BE2C (cell line): Measurements from ENCODE around the gene N4BP2.

Experiments
- DNase-seq: peaks from one replicate; pipeline ENCODE4 v3.0.0-alpha.2; 2020
- H3K27me3 ChIP-seq: fragments of 250-450 bp; sonication (Bioruptor Pico); 2 replicates; pipeline ENCODE4 v1.5.1; 2020; ENCODE audit warnings: mild to moderate bottlenecking
- H3K36me3 ChIP-seq: fragments of 250-450 bp; sonication (Bioruptor Pico); 2 replicates; pipeline ENCODE4 v1.5.1; 2020; ENCODE audit warnings: mild to moderate bottlenecking
- H3K4me1 ChIP-seq: fragments of 250-450 bp; sonication (Bioruptor Pico); 2 replicates; pipeline ENCODE4 v1.5.1; 2020
- H3K4me3 ChIP-seq: 2 replicates; pipeline ENCODE4 v1.5.1; 2011; ENCODE audit warnings: low read depth, low read length
- H3K9me3 ChIP-seq: fragments of 250-450 bp; sonication (Bioruptor Pico); 2 replicates; pipeline ENCODE4 v1.5.1; 2020
- TF ChIP-seq, protein P1 (sequence below): IDR thresholded peaks from 2 replicates; pipeline ENCODE4 v1.5.1; 2012; ENCODE audit warnings: mild to moderate bottlenecking, low read depth, low read length

The N4BP2 gene

DNA sequence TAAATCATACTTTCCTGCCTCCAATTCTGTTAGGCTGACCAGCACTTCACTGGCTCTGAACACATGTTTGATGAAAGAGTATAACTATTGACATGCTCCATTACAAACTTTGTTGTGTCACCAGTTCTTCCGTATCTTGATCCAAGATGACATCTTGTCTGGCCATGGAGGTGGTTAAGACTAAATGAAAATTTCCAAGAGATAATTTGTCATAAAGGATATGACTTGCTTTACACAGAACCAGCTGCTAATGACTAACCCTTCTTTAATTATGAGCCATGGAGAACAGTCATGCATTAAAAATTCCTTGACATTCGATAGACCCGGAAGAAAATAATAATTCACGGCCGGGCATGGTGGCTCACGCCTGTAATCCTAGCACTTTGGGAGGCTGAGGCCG lies 17.7 kb upstream of the N4BP2 start:
- H3K27me3 ChIP-seq, result no peaks in the 10 kb centered on the region
- TF ChIP-seq, protein P1, sequence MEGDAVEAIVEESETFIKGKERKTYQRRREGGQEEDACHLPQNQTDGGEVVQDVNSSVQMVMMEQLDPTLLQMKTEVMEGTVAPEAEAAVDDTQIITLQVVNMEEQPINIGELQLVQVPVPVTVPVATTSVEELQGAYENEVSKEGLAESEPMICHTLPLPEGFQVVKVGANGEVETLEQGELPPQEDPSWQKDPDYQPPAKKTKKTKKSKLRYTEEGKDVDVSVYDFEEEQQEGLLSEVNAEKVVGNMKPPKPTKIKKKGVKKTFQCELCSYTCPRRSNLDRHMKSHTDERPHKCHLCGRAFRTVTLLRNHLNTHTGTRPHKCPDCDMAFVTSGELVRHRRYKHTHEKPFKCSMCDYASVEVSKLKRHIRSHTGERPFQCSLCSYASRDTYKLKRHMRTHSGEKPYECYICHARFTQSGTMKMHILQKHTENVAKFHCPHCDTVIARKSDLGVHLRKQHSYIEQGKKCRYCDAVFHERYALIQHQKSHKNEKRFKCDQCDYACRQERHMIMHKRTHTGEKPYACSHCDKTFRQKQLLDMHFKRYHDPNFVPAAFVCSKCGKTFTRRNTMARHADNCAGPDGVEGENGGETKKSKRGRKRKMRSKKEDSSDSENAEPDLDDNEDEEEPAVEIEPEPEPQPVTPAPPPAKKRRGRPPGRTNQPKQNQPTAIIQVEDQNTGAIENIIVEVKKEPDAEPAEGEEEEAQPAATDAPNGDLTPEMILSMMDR, result no peak
- DNase-seq, result no peak
- no peaks in the 10 kb centered on the region for H3K36me3 ChIP-seq
- H3K9me3 ChIP-seq, result no peaks in the 10 kb centered on the region
- no peaks in the 10 kb centered on the region for H3K4me1 ChIP-seq
- no peak overlapping the region for H3K4me3 ChIP-seq

DNA sequence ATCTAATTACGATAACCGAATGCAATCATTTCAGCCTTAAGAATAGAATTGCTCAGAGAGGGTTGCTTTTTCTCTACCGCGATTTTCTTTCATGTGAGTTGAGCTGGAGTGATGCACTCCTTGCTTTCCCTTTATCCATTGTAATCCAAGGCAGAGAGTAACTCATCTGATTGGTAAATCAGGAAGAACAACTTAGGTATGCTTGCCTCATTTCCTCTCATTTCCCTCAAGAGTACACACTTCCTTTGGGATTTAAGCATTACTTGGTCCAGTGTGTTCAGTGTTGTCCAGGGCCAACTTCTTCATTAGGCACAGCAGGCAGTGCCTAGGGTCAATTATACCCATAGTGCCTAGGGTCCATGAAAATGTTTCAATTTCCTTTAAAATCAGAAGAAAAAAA lies 15.7 kb upstream of the N4BP2 start:
- no peak for DNase-seq
- Histone ChIP-seq H3K9me3 (no peaks in the 10 kb centered on the region), H3K4me1 (no peaks in the 10 kb centered on the region), H3K36me3 (no peaks in the 10 kb centered on the region), H3K27me3 (no peaks in the 10 kb centered on the region), H3K4me3 (no peak overlapping the region)
- TF ChIP-seq, protein P1, result no peak

DNA sequence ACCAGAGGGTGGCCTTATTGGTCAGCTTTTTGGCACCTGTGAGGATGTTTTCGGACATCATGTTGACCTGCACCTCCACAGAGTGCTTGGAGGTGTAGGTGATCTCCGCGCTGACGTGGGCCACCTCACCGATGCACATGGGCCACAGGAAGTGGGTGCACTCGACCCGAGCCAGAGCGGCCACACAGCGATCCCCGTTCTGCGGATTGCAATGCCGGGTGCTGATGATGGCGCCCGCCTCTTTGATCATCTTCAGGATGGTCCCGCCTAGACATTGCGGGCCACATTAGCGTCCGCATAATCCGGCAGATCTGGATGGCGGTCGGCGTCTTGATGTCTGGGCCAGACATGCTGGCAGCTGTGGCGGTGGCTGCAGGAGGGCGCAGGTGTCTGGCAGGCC lies 12.9 kb upstream of the N4BP2 start:
- no peak overlapping the region for H3K4me3 ChIP-seq
- no peaks in the 10 kb centered on the region for H3K36me3 ChIP-seq
- no peaks in the 10 kb centered on the region for H3K9me3 ChIP-seq

DNA sequence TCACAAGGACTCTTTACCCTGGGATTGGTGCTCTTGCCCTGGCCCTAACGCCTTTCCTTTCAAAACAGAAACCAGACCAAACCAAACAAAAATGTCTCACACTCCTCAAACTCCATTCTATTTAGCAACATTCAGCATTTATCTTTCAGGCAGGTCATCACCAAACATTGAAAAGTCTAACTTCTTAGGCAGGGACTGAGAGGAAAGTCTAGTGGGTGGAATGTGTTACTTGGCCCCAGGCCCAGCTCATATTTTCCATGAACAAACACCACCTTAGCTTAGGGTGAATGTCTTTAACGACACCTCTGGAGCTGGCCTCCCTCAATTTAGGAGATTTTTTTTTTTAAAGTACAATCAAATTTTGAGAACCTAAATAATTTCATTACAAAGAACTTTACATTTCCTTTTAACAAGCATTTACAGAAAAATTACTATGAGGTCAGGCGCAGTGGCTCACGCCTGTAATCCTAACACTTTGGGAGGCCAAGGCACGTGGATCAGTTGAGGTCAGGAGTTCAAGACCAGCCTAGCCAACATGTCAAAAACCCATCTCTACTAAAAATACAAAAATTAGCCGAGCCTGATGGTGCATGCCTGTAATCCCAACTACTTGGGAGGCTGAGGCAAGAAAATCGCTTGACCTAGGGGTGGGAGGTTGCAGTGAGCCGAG lies 10.2 kb upstream of the N4BP2 start:
- TF ChIP-seq, protein P1, result no peak
- Histone ChIP-seq H3K36me3 (no peaks in the 10 kb centered on the region), H3K4me1 (no peaks in the 10 kb centered on the region), H3K27me3 (no peaks in the 10 kb centered on the region), H3K4me3 (no peak overlapping the region), H3K9me3 (no peaks in the 10 kb centered on the region)
- no peak for DNase-seq

More for the DNA sequence above, 12.9 kb upstream of the N4BP2 start:
- no peaks in the 10 kb centered on the region for H3K27me3 ChIP-seq
- DNase-seq, result no peak
- TF ChIP-seq, protein P1, result no peak
- no peaks in the 10 kb centered on the region for H3K4me1 ChIP-seq

DNA sequence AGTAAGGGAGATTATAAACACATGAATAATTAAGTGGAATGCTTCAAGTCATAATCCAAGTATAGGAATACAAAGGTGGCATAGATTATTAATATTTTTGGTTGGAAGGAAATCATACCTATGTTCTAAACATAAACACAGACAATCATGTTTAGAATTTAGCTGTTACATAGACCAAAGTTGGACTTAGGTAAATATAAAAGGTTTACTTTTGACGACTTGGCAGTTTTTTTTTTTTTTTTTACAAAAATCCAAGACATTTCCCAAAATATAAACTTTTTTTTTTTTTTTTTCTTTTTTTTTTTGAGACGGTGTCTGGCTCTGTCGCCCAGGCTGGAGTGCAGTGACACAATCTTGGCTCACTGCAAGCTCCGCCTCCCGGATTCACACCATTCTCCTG lies 3.5 kb upstream of the N4BP2 start:
- Histone ChIP-seq H3K27me3 (no peaks in the 10 kb centered on the region), H3K4me3 (no peak overlapping the region), H3K9me3 (no peaks in the 10 kb centered on the region), H3K4me1 (no peaks in the 10 kb centered on the region), H3K36me3 (no peaks in the 10 kb centered on the region)
- TF ChIP-seq, protein P1, result no peak
- DNase-seq, result no peak

DNA sequence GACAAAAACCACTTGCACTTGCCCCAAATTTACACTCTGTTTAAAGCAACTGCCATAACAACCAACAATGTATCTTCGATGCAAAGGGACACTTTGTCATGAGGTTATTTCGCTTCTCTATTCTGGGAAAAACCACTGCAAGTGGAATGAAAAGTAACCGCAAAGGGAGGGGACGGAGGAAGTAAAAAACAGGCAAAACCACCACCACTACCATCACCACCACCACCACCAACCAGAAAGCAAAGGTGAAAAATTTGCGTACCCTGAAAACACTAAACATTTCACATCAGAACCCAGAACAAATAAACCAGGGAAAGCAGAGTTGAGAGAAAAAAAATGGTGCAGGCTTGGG lies 1.2 kb upstream of the N4BP2 start:
- no peaks in the 10 kb centered on the region for H3K4me1 ChIP-seq
- TF ChIP-seq, protein P1, result no peak
- no peak for DNase-seq

More for the DNA sequence above, 1.2 kb upstream of the N4BP2 start:
- Histone ChIP-seq H3K9me3 (no peaks in the 10 kb centered on the region), H3K27me3 (no peaks in the 10 kb centered on the region), H3K36me3 (no peaks in the 10 kb centered on the region), H3K4me3 (peak overlapping the region; percentile 84)
